ENCODE results near the gene CDC45.

GRCh38 chr22:19514831-19515565 lies 35.3 kb downstream of the CDC45 start:
- TF ChIP-seq, protein P1, sequence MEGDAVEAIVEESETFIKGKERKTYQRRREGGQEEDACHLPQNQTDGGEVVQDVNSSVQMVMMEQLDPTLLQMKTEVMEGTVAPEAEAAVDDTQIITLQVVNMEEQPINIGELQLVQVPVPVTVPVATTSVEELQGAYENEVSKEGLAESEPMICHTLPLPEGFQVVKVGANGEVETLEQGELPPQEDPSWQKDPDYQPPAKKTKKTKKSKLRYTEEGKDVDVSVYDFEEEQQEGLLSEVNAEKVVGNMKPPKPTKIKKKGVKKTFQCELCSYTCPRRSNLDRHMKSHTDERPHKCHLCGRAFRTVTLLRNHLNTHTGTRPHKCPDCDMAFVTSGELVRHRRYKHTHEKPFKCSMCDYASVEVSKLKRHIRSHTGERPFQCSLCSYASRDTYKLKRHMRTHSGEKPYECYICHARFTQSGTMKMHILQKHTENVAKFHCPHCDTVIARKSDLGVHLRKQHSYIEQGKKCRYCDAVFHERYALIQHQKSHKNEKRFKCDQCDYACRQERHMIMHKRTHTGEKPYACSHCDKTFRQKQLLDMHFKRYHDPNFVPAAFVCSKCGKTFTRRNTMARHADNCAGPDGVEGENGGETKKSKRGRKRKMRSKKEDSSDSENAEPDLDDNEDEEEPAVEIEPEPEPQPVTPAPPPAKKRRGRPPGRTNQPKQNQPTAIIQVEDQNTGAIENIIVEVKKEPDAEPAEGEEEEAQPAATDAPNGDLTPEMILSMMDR (IDR thresholded peaks at IDR 0.05): no peak
- no peak for TF ChIP-seq POLR2A (IDR thresholded peaks at IDR 0.05)

Measured in sigmoid colon (tissue), 3 donors.